Measurements from ENCODE around the gene TRIM39.
A peak's percentile ranks its signal among the peaks of the same experiment; 100 is the strongest.

GRCh38 chr6:30378290-30378937 is 51.7 kb downstream of the TRIM39 start:
- TF ChIP-seq SMC3 (IDR thresholded peaks at IDR 0.05; ENCODE audit: low read length) = no peak
- no peak for TF ChIP-seq CTCF (CRISPR knock-in tag; IDR thresholded peaks at IDR 0.05)
- TF ChIP-seq ETS1 (CRISPR knock-in tag; IDR thresholded peaks at IDR 0.05) = 0 out of 2 replicates have a peak, but pooled peaks have one; percentile 43
- TF ChIP-seq YEATS4 (CRISPR knock-in tag; IDR thresholded peaks at IDR 0.05; ENCODE audit: borderline replicate concordance) = no peak
- no peak for TF ChIP-seq ATF7 (IDR thresholded peaks at IDR 0.05)
- TF ChIP-seq ATF7 (CRISPR knock-in tag; IDR thresholded peaks at IDR 0.05) = no peak
- no peak for TF ChIP-seq TCF7L2 (IDR thresholded peaks at IDR 0.05; ENCODE audit: low read depth, low read length)
- TF ChIP-seq MXD1 (CRISPR knock-in tag; IDR thresholded peaks at IDR 0.05) = no peak
- no peak for TF ChIP-seq POLR2AphosphoS5 (IDR thresholded peaks at IDR 0.05; ENCODE audit: low read depth, low read length)
- no peak for TF ChIP-seq CBX5 (CRISPR knock-in tag; IDR thresholded peaks at IDR 0.05; ENCODE audit: borderline replicate concordance)
